GM12865 (cell line): ENCODE results near the gene BCCIP.

Source experiments
- DNase-seq: peaks from one replicate; pipeline ENCODE4 v3.0.0; 2010; ENCODE audit warnings: low read depth
- H3K4me3 ChIP-seq: 2 replicates; pipeline ENCODE4 v1.5.1; 2011; ENCODE audit warnings: mild to moderate bottlenecking, low read depth, low read length, control low read depth
- TF ChIP-seq, protein P1 (sequence below): IDR thresholded peaks from 2 replicates; pipeline ENCODE4 v1.5.1; 2011; ENCODE audit warnings: low read length, control low read depth, low read depth, inconsistent platforms; ENCODE audit not compliant: insufficient read depth; ENCODE audit errors: missing control alignments

The BCCIP gene

DNA sequence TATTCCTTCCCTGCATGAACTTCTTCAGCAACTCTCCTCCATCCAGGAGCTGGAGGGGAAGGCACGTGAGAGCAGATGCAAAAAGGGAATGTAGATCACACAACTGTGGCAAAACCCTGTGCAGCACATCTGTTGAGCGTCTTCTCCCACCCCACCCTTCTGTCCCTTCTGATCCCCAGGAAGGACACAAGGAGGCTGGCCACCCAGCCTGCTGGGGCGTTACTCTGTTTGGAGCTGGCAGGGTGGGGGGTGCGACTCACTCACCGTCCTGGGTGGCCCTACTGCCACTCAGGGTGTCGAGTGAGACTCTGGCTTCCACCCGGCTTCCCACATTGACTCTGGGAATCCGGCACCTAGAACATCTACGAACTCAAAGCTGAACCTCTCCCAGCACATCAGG is 37.6 kb upstream of the BCCIP start:
- H3K4me3 ChIP-seq: no peak overlapping the region
- TF ChIP-seq, protein P1, sequence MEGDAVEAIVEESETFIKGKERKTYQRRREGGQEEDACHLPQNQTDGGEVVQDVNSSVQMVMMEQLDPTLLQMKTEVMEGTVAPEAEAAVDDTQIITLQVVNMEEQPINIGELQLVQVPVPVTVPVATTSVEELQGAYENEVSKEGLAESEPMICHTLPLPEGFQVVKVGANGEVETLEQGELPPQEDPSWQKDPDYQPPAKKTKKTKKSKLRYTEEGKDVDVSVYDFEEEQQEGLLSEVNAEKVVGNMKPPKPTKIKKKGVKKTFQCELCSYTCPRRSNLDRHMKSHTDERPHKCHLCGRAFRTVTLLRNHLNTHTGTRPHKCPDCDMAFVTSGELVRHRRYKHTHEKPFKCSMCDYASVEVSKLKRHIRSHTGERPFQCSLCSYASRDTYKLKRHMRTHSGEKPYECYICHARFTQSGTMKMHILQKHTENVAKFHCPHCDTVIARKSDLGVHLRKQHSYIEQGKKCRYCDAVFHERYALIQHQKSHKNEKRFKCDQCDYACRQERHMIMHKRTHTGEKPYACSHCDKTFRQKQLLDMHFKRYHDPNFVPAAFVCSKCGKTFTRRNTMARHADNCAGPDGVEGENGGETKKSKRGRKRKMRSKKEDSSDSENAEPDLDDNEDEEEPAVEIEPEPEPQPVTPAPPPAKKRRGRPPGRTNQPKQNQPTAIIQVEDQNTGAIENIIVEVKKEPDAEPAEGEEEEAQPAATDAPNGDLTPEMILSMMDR: no peak
- DNase-seq: no peak

DNA sequence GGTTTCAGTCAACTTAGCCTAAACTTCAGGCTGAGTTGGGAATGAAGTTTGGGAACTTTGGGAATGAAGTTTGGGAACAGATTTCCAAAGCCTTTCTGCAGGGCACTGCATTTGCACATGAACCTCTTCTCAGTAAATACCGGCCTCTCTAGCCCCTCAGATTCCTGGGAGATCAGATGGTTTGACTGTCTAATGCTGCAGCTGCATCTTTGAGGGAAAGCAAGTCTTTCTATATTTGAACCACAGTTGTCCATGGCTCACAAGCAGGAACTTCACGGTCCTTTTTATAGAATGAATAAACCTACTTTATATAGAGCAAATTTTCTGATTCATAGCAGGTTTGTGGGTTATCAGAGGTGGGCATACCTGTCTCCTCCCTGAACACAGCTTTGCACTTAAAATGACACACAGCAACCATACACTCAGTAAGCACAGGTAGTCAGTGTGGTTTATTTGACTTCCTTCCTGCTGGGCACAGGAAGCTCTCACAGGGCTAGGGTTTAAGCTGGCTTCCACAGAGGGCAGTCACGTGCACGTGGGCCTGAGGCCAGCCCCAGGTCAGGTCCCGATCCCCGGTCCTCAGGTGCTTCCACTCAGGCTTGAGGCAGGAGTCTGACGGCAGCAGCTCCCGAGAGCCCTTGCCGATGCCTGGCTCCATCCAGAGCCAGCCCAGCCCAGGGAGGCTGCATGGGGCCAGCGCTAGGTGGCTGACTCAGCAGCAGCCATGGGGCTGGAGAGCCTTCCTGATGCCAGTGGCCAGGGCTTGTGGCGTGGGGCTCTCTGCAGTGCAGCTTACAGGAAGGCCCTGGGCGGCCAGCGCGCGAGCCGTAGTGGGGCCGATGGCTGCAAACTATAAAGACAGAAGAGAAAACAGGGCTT is 35.0 kb upstream of the BCCIP start:
- H3K4me3 ChIP-seq: no peak overlapping the region
- TF ChIP-seq, protein P1: no peak
- DNase-seq: peak; percentile 13

DNA sequence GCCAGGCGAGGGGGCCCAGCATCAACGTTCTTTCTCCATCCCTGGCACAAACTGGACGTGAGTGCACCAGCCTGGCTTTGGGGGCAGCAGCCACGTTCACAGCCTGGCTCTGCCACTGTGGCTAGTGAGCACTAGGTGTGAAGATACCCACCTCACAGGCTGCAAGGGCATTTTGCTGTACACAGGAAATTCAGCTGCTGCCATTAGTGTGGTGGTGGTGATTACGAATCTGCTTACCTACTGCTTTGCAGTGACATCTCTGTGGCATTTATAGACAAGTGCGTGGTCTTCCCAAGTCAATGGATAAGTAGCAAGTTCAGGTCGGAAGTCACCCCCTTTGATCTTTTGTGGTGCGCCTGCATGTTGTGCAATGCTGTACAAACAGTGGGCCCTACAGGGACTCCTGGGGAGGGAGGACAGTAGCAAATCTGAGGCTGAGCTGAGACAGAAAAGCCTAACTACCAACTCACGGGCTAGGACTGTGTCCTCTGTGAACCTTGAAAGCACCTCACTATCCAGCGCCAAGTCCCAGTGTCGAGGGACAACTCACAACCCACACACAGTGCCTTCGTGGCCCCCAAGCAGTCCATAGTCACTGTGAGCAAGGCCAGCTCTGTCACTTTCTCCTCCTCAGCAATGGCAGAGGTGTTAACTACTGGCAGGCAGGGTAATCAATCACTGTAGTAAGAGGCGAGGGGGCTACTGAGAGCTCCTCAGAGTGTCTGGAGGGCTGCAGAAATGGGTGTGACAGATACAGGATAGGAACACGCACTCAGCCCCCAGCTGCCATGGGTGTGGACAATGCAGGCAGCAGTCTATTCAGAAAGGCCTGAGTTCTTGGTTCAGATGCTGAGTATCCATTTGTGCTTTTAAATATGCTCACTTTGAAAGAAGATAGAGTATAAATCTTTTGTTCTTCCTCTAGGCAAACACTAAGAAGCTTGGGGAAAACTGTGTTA is 30.7 kb upstream of the BCCIP start:
- DNase-seq: no peak
- TF ChIP-seq, protein P1: no peak
- H3K4me3 ChIP-seq: no peak overlapping the region

DNA sequence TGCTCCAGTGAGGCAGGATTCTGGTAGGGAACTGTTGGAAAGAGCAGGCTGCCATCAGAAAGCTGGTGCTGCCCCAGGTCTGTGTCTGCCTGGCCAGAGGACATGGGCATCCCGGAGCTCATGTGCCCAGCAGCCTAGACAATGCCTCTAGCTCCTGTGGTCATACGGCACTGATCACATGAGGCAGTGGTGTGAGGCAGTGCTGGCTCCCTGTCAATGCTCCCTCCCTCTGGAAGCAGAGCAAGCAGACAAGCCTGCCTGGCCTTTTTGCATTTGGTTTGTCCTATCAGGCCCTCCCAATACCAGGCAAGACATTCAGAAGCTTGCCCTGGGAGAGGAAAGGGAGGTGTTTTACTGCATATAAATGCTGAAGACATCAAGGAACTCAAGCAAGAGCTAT is 28.2 kb upstream of the BCCIP start:
- no peak overlapping the region for H3K4me3 ChIP-seq
- TF ChIP-seq, protein P1: no peak
- DNase-seq: no peak

DNA sequence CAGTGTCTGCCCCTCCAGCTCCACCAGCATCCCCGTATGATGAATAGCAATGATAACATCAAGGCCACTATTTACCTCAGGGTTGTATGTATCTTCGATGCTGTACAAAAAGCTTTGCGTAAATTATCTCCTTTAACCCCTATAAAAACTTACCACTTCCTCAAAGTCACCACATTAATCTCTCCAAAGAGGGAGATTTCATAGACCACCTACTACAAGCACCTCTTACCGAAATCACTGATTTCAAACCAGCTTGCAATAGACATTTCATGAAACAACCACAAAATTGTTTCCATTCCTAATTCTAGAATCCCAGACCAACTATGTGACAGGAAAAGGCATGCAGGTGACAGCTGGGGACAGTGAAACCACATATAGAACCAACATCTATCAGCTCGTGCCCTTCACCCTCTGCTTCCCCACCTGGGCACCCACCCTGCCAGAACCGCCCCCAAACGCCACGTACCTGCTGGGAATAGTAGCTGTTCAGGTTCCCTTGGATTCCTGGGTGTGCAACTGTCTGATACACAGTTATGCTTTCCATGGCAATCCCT is 27.6 kb upstream of the BCCIP start:
- TF ChIP-seq, protein P1: no peak
- DNase-seq: no peak
- no peak overlapping the region for H3K4me3 ChIP-seq

DNA sequence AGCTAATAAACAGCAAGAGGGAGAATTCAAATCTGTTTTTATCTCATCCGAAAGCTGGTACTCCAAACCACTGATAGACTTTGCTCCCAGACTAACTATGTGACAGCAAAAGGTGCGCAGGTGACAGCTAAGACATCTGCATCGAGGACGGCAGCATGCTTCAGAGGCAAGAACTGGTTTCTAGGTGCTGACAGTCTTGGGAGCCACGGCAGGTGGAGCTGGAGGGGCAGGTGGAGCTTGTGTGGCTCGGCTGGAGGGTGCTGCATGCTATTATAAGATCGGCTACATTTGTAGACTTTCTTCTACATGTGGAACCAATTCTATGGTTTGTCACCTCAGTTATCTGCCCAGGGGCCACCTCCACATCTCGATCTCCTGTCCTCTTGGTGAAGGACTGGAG is 25.9 kb upstream of the BCCIP start:
- TF ChIP-seq, protein P1: no peak
- H3K4me3 ChIP-seq: no peak overlapping the region
- DNase-seq: no peak
